GM18861 (cell line): ENCODE measurements around the gene ESPNL.

Source experiments
- ATAC-seq: cut with Tn5 transposase; IDR thresholded peaks from one replicate; pipeline ENCODE4 v1.9.1; 2021; ENCODE audit not compliant: unreplicated experiment

Gene ESPNL

DNA sequence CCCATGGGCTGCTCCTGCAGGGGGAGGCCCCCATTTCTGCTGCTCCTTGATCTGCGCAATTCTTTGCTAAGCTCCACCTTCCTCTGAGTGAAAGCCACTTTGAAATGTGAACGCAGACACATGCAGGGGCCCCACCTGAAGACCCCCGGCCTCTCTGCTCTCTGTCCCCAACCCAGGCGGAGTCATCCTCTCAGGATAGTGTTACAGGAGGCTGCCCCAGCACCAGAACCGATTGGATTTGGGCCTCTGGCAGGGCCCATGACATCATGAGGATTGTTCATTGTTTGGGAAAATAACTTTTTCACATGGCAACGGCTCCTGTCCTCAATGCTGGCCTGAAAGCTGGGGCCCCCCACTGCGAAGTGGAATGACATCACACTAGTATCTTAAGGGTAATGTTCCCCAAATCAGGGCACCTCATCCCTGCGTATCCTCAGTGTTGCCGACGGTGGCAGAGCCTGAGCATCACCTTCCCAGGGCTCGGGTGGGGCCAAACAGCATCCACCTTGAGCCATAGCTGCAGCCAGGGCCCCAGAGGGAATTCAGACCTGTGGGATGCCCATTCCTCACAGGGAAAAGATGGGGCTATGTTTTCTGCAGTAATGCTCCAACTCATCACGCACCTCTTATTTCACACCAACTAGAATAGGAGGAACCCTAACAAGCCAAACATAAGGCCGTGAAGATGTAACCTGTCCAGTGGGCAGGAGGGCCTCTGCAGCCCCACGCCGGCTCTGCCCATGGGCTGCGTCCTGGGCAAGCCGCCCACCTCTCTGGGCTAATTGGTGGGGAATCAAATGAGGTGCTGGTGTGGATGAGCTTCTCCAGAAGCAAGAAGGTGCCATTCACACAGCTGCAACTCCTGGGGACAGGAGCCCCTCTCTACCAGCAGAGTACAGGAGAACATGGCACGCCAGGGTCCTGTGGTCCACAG, 55.9 kb downstream of the ESPNL start:
- ATAC-seq, result no peak

DNA sequence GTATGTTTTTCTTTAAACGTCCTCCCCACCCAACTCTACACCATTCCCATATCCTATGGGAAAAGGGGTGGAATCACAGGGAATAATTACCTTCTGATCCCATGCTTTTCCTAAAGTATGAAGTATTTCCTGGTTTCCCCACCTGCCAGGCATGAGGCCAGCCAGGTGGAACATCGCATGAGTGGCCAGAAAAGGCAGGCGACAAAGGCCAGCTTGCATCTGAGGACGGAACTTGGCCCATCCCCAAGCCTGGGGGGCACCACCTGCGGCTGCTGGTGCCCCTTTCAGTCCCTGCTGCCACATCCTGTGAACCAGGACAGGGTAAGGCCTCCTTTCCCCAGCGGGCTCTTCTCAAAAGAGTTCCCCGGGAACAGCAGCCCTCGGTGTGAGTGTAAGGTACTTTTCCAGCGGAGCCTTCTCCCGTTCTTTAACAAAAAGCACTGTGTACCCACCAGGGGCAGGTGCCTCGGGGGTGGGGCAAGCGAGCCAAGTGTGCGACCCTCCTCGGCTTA, 57.4 kb downstream of the ESPNL start:
- no peak for ATAC-seq

DNA sequence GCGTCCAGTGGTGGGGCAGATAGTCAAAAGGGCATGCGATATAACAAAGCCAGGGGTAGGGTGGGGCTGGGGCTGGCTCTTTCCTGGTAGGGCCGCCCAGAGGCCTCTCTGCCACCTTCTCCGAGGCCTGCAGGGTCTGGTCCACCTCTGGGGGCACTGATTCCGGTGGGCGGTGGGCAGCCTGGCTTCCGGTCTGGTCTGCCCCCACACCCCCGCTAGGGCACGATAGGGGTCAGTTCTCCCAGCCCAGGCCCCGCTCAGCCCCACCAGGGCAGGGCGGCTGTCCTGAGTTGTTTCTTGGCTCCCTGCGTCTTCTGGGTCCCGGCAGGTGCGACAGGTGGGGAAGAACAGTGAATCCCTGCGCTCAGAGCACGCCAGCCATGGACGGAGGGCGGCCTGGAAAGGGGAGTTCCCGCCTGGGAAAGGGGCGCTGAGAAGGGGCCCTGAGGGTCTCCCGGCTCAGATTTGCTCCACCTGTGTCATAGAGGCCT, 57.9 kb downstream of the ESPNL start:
- no peak for ATAC-seq

DNA sequence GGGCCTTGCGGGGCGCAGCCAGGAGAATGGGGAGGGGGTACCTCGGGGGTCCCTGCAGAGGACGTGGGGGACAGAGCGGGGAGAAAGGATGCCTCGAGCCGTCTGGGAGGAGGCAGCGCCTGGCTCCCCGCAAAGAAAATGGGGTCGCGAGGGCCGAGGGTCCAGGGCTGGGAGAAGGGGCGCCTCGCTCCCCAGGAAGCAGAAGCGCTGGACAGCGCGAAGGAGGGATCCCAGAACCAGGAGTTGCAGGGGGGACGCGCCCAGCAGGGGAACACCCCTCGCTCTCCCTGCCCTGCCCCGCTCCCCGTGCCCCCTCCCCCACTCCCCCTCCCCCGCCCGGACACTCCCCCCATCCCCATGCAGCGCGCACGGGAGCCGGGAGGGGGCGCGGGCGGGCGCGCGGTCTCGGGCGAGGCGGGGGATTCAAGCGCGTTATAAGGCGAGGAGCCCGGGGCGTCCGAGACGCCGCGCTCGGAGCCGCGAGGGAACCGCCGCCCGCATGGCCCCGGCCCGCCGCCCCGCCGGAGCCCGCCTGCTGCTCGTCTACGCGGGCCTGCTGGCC, 58.5 kb downstream of the ESPNL start, which contains the start of gene ERFE:
ERFE (plus strand) TSS at position 462 of the 562 bp plus-strand sequence; CDS start at position 500, 38 bp downstream.
- ATAC-seq, result no peak

DNA sequence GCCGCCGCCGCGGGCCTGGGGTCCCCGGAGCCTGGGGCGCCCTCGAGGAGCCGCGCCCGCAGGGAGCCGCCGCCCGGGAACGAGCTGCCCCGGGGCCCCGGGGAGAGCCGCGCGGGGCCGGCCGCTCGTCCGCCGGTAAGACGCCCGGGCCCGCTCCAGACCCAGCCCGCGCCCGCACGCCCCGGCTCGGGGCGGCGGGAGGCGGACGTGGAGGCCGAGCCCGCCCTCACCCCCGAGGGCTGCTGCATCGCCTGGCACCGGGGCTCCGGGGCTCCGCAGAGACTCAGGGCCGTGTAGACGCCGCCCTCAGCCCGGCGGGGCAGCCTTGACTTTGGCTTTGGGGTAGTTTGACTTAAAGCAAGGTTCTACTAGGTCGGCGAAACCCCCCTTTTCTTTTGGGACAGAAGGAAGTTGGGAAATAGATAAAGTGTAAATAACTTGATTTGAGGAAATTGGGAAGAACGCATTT, 59.0 kb downstream of the ESPNL start:
- ATAC-seq, result no peak

GRCh38 chr2:238159661-238160205, 59.6 kb downstream of the ESPNL start:
- no peak for ATAC-seq

- no peak for ATAC-seq
Observed at GRCh38 chr2:238160206-238161129, 60.3 kb downstream of the ESPNL start.

GRCh38 chr2:238161291-238162051, 61.3 kb downstream of the ESPNL start:
- no peak for ATAC-seq

DNA sequence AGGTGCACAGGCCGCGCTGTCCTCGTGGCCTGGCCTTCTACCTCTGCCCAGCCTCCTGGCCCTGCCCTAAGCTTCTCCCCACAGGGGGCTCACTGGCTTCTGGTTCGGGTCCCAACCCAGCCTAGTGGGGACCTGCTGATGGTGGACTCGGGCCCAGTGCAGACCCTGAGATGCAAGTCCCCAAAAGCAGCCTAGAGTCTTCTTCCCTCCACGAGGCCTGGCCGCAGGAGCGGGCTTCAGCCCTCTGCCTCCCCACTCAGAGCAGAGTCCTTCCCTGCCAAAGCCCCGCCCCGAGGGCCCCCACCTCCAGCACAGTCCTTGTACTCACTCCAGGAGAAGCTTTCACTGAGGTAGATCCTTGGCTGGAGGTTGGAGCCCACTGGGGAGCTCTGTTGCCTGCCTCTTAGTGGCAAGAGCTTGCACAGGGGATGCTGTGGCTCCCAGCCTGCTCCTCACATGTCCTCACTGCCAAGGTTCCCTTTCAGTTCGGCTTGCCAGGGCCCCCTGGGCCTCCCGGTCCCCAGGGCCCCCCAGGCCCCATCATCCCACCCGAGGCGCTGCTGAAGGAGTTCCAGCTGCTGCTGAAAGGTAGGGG, 62.2 kb downstream of the ESPNL start:
- no peak for ATAC-seq

DNA sequence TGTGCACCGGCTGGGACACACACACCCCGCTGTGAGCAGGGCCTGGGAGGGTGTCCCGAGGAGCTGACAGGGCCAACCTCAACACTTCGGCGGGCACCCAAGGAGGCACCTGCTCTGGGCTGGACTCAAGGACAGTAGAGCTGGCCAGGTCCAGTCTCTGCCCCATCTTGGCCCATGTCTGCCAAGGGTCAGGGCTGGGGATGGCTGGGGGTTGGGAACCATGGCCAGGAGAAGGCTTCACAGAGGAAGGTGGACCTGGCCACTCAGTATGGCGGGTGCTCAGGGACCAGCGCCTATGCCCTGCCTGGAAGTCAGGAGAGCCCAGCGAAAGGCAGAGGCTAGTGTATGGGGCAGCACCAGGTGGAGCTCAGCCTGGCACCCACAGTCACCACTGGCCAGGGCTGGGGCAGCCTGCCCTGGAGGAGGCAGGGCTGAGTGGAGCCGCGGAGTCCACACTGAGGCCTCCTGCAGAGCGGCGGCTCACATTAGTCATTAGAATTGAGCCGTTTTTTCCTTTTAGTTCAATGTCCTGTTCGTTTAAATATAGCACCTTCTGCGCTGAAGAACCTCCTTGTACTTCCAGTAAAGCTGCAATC, 62.8 kb downstream of the ESPNL start:
- no peak for ATAC-seq

GRCh38 chr2:238163481-238164198, 63.5 kb downstream of the ESPNL start:
- no peak for ATAC-seq

DNA sequence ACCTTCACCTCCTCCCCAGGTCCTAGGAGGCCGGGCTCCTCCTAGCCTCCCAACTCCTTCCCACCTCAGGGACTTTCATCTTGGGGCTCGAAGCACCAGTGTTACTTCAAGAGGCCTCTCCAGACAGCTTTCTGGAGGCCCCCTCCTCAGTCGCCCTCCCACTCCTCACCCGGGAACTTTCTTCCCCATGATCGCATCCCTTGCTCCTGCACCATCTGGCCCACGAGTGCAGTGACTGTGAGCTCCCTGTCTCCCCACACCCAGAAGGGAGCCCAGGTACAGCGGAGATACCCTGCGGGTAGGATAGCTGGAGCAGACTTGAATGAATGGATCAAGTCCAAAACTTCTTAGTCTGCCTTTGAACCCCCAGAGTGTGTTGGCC, 64.8 kb downstream of the ESPNL start:
- ATAC-seq, result no peak

- ATAC-seq, result no peak
Observed at GRCh38 chr2:238165288-238165921, 65.3 kb downstream of the ESPNL start.

DNA sequence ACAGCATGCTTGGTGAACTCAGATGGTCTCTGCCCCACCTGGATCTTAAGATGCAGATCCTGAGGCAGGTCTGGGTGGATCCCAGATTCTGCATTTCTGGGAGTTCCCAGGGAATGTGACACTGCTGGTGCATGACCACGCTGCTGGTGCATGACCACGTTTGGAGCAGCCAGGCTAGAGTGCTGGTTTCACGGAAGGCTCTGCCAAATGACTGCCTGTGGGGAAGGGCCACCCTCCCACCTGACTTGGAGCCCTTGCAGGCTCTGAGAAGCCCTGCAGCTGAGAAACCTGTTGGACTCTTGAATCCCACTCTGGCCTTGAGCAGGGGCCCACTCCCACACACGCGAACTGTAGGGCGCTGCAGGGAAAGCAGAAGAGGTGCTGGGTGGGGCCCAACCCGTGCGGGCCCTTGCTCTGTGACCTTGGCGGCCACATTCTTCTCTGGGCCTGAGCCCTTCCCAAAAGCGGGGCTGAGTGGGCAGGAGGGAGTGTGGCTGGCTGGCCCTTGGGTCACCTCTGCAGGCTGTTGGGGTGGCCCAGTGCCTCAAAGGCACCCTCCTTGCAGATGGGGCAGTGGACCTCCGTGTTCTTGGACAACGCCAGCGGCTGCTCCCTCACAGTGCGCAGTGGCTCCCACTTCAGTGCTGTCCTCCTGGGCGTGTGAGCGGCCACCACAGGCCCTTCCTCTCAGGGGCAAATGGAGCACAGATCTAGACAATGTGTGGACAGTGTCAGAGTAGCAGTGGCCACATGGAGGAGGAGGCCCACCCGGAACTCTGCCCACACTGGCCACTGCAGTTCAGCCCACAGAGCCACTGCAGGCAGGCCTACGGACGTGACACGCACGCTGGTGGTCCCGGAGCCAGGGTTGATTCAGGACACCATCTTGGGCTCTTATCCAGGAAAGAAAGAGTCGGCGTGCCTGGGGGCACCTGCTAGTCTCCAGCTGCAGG, 66.5 kb downstream of the ESPNL start:
- ATAC-seq, result no peak

GRCh38 chr2:238167344-238167715, 67.2 kb downstream of the ESPNL start:
- no peak for ATAC-seq

DNA sequence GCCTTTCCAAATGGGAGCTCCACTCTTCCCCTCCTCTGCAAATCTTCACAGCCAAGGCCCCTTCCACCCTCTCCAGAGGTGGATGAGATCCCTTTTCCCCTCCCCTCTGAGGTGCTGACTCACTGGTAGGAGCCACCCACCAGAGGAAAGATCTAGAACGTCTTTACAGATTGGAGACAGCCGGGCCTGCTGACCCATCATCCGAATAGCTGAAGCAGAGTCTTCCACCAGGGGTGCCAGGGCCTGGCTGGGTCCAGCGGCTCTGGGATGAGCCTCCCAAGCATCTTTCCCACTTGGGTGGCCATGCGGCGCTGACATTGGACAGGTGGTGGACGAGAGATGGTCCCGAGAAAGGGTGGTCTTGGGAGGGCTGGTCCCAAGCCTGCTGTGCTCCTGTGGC, 67.6 kb downstream of the ESPNL start:
- no peak for ATAC-seq
